ENCODE measurements around the gene TMEM263.
A peak's percentile ranks its signal among the peaks of the same experiment; 100 is the strongest.
"Not testable (repeated sequence)": the region's sequence is repeated elsewhere in the genome, so short reads cannot be mapped to it uniquely, and the experiment has no call there.

Gene TMEM263

GRCh38 chr12:106986625-106987389 is 31.1 kb downstream of the TMEM263 start, which contains the start of gene MTERF2:
MTERF2 (minus strand) TSS chr12:106987146; CDS start chr12:106978714, 8,432 bp downstream.
- peak; percentile 98 for DNase-seq

- no peak for DNase-seq
Measured at GRCh38 chr12:106987846-106988245, 32.1 kb downstream of the TMEM263 start.

GRCh38 chr12:106994579-106995220 is 39.0 kb downstream of the TMEM263 start:
- no peak for DNase-seq

GRCh38 chr12:106996102-106996501 is 40.4 kb downstream of the TMEM263 start:
- not testable (repeated sequence) for DNase-seq

- no peak for DNase-seq
Measured at GRCh38 chr12:106997916-106998315, 42.2 kb downstream of the TMEM263 start.

- DNase-seq, result no peak
Measured at GRCh38 chr12:106999446-106999845, 43.7 kb downstream of the TMEM263 start.

GRCh38 chr12:107002665-107003064 is 47.0 kb downstream of the TMEM263 start:
- DNase-seq, result not testable (repeated sequence)

GRCh38 chr12:107007411-107007810 is 51.7 kb downstream of the TMEM263 start:
- DNase-seq, result no peak

- no peak for DNase-seq
Measured at GRCh38 chr12:107011519-107011918, 55.8 kb downstream of the TMEM263 start.

- DNase-seq, result no peak
Measured at GRCh38 chr12:107012736-107013425, 57.2 kb downstream of the TMEM263 start.

- DNase-seq, result no peak
Measured at GRCh38 chr12:107014055-107014454, 58.3 kb downstream of the TMEM263 start.

- no peak for DNase-seq
Measured at GRCh38 chr12:107017042-107017441, 61.3 kb downstream of the TMEM263 start.

GRCh38 chr12:107019546-107019945 is 63.8 kb downstream of the TMEM263 start:
- no peak for DNase-seq

All from left hindlimb (tissue), 1 donor.